ENCODE data around the gene AMOTL1.

AMOTL1 gene

DNA sequence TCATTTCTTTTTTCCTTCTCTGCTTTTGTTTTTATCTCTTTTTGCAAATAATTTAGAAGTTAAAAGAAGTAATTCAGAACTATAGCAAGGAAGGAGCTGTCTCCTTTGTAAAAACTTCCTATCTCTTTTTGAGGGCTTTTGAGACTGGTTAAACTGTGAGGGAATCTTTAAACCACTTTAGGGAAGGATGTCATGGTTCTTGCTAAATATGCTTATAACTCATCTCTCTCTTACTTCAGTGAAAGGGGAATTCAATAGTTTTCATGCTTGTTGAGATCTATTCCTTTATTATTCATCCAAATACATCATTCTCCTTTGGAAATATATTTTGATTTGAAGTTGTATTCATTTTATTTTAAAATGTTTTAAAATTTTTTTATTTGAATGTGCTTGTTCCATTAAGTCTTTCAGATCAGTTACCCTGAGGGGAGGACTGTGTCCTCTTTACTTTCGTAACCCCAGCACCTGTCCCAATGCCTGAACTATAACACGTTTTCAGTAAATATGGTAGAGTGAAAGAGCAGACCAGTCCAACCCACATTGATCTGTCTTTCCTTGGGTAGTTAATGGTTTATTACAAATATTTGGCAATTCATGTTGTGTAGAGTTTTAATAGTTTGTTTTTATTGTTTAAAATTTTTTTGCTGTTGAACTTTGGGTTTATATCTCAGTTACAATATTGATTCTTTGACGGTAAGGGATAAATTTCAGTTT lies 27.5 kb downstream of the AMOTL1 start:
- Histone ChIP-seq H3K9ac (ENCODE audit: low read length) (no peak overlapping the region), H3K9me3 (ENCODE audit: control insufficient read depth, low read depth, low read length) (no peaks in the 10 kb centered on the region), H3K4me3 (ENCODE audit: low read length) (no peak overlapping the region)

GRCh38 chr11:94796190-94796580 lies 28.0 kb downstream of the AMOTL1 start:
- Histone ChIP-seq H3K4me3 (ENCODE audit: low read length) (no peak overlapping the region), H3K9me3 (ENCODE audit: control insufficient read depth, low read depth, low read length) (no peaks in the 10 kb centered on the region), H3K27me3 (ENCODE audit: control insufficient read depth, insufficient read depth, low read length) (no peaks in the 10 kb centered on the region), H3K27ac (ENCODE audit: low read length) (no peak overlapping the region), H3K36me3 (ENCODE audit: control insufficient read depth, low read depth, low read length) (peaks cover 22% of the 10 kb centered on the region), H3K4me1 (ENCODE audit: control insufficient read depth, low read depth, low read length) (no peaks in the 10 kb centered on the region), H3K9ac (ENCODE audit: low read length) (no peak overlapping the region)

More for the DNA sequence above, 27.5 kb downstream of the AMOTL1 start:
- Histone ChIP-seq H3K27me3 (ENCODE audit: control insufficient read depth, insufficient read depth, low read length) (no peaks in the 10 kb centered on the region), H3K4me1 (ENCODE audit: control insufficient read depth, low read depth, low read length) (no peaks in the 10 kb centered on the region), H3K36me3 (ENCODE audit: control insufficient read depth, low read depth, low read length) (peaks cover 17% of the 10 kb centered on the region), H3K27ac (ENCODE audit: low read length) (no peak overlapping the region)

- Histone ChIP-seq H3K9me3 (ENCODE audit: control insufficient read depth, low read depth, low read length) (no peaks in the 10 kb centered on the region), H3K27me3 (ENCODE audit: control insufficient read depth, insufficient read depth, low read length) (no peaks in the 10 kb centered on the region), H3K27ac (ENCODE audit: low read length) (no peak overlapping the region), H3K36me3 (ENCODE audit: control insufficient read depth, low read depth, low read length) (peaks cover 22% of the 10 kb centered on the region), H3K9ac (ENCODE audit: low read length) (no peak overlapping the region), H3K4me1 (ENCODE audit: control insufficient read depth, low read depth, low read length) (no peaks in the 10 kb centered on the region), H3K4me3 (ENCODE audit: low read length) (no peak overlapping the region)
Measured at GRCh38 chr11:94796863-94797262, 28.7 kb downstream of the AMOTL1 start.

DNA sequence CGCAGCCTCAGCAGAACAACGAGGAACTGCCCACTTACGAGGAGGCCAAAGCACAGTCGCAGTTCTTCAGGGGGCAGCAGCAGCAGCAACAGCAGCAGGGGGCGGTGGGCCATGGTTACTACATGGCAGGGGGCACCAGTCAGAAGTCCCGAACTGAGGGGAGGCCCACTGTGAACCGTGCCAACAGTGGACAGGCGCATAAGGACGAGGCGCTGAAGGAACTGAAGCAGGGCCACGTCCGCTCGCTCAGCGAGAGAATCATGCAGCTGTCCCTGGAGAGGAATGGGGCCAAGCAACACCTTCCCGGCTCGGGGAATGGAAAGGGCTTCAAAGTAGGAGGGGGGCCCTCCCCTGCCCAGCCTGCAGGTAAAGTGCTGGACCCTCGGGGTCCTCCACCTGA lies 31.6 kb downstream of the AMOTL1 start:
- Histone ChIP-seq H3K4me1 (ENCODE audit: control insufficient read depth, low read depth, low read length) (no peaks in the 10 kb centered on the region), H3K9ac (ENCODE audit: low read length) (no peak overlapping the region), H3K27ac (ENCODE audit: low read length) (no peak overlapping the region), H3K36me3 (ENCODE audit: control insufficient read depth, low read depth, low read length) (peaks cover 22% of the 10 kb centered on the region), H3K27me3 (ENCODE audit: control insufficient read depth, insufficient read depth, low read length) (no peaks in the 10 kb centered on the region), H3K4me3 (ENCODE audit: low read length) (no peak overlapping the region), H3K9me3 (ENCODE audit: control insufficient read depth, low read depth, low read length) (no peaks in the 10 kb centered on the region)

DNA sequence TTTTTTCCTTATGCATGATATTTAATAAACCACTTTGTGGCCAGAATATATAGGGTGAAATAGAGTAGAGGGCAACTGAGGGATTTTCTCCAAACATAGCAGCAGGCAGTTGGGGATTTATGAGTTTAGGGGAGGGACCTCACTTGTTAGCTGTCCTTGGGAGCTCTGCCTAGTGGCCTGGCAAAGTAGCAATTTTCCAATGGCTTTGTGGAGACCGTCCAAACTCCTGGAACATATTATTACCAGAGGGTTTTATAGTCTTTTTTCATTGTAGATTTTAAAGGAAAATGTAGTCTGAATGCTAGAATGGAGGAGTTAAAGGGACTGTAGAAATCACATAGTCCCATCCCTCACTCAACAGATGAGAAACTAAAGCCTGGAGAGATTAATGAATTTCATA lies 32.3 kb downstream of the AMOTL1 start:
- H3K4me1 ChIP-seq (ENCODE audit: control insufficient read depth, low read depth, low read length): no peaks in the 10 kb centered on the region
- H3K9ac ChIP-seq (ENCODE audit: low read length): no peak overlapping the region
- peaks cover 22% of the 10 kb centered on the region for H3K36me3 ChIP-seq (ENCODE audit: control insufficient read depth, low read depth, low read length)
- H3K27ac ChIP-seq (ENCODE audit: low read length): no peak overlapping the region
- no peaks in the 10 kb centered on the region for H3K27me3 ChIP-seq (ENCODE audit: control insufficient read depth, insufficient read depth, low read length)
- no peak overlapping the region for H3K4me3 ChIP-seq (ENCODE audit: low read length)
- no peaks in the 10 kb centered on the region for H3K9me3 ChIP-seq (ENCODE audit: control insufficient read depth, low read depth, low read length)

- Histone ChIP-seq H3K36me3 (ENCODE audit: control insufficient read depth, low read depth, low read length) (peaks cover 26% of the 10 kb centered on the region), H3K27ac (ENCODE audit: low read length) (no peak overlapping the region), H3K4me1 (ENCODE audit: control insufficient read depth, low read depth, low read length) (no peaks in the 10 kb centered on the region), H3K27me3 (ENCODE audit: control insufficient read depth, insufficient read depth, low read length) (no peaks in the 10 kb centered on the region), H3K9me3 (ENCODE audit: control insufficient read depth, low read depth, low read length) (no peaks in the 10 kb centered on the region), H3K9ac (ENCODE audit: low read length) (no peak overlapping the region), H3K4me3 (ENCODE audit: low read length) (no peak overlapping the region)
Measured at GRCh38 chr11:94801866-94802460, 33.8 kb downstream of the AMOTL1 start.

DNA sequence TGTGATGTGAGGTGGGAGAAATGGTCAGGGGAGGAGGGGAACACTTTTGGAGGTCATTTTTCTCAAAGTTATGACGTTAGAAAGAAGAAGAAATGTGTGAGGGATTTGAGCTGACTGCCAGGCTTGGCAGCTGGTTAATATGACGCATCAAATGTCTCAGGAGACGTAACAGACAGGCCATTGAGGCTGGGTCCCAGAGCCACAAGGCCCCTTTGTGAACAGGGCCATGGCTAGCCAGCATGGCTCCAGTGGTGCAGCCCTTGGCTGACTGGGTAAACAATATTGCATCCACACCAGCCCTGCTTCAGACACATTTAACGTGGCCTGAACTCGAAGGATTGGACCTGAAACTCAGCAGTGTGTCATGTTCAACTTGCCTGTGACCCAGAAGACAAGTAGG lies 34.3 kb downstream of the AMOTL1 start:
- no peak overlapping the region for H3K27ac ChIP-seq (ENCODE audit: low read length)
- peaks cover 26% of the 10 kb centered on the region for H3K36me3 ChIP-seq (ENCODE audit: control insufficient read depth, low read depth, low read length)
- no peaks in the 10 kb centered on the region for H3K4me1 ChIP-seq (ENCODE audit: control insufficient read depth, low read depth, low read length)
- H3K9me3 ChIP-seq (ENCODE audit: control insufficient read depth, low read depth, low read length): no peaks in the 10 kb centered on the region
- H3K27me3 ChIP-seq (ENCODE audit: control insufficient read depth, insufficient read depth, low read length): no peaks in the 10 kb centered on the region
- no peak overlapping the region for H3K4me3 ChIP-seq (ENCODE audit: low read length)
- H3K9ac ChIP-seq (ENCODE audit: low read length): no peak overlapping the region

DNA sequence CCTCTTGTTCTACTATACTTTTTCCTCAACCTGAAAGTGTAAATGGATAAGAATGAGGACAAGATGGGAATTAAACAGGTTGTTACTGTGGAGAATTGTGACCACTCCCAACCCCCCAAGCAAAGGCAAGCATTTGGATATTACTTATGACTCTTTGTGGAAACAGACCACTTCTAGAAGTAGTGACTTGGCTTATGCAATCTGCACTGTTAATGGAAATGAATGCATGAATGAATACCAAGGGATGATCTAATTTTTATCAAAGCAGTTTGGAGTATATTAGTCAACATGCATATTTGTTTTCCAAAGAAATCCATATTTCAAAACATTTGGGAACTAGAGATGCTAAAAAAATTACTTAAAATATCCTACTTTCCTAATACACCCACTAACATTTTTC lies 35.3 kb downstream of the AMOTL1 start:
- H3K27ac ChIP-seq (ENCODE audit: low read length): no peak overlapping the region
- no peaks in the 10 kb centered on the region for H3K27me3 ChIP-seq (ENCODE audit: control insufficient read depth, insufficient read depth, low read length)
- H3K36me3 ChIP-seq (ENCODE audit: control insufficient read depth, low read depth, low read length): peaks cover 26% of the 10 kb centered on the region
- H3K4me1 ChIP-seq (ENCODE audit: control insufficient read depth, low read depth, low read length): no peaks in the 10 kb centered on the region
- H3K4me3 ChIP-seq (ENCODE audit: low read length): no peak overlapping the region
- H3K9ac ChIP-seq (ENCODE audit: low read length): no peak overlapping the region
- no peaks in the 10 kb centered on the region for H3K9me3 ChIP-seq (ENCODE audit: control insufficient read depth, low read depth, low read length)

- peaks cover 2% of the 10 kb centered on the region for H3K4me1 ChIP-seq (ENCODE audit: control insufficient read depth, low read depth, low read length)
- no peaks in the 10 kb centered on the region for H3K27me3 ChIP-seq (ENCODE audit: control insufficient read depth, insufficient read depth, low read length)
- H3K27ac ChIP-seq (ENCODE audit: low read length): no peak overlapping the region
- peaks cover 18% of the 10 kb centered on the region for H3K36me3 ChIP-seq (ENCODE audit: control insufficient read depth, low read depth, low read length)
- H3K9me3 ChIP-seq (ENCODE audit: control insufficient read depth, low read depth, low read length): no peaks in the 10 kb centered on the region
- no peak overlapping the region for H3K9ac ChIP-seq (ENCODE audit: low read length)
- no peak overlapping the region for H3K4me3 ChIP-seq (ENCODE audit: low read length)
Measured at GRCh38 chr11:94804874-94805273, 36.7 kb downstream of the AMOTL1 start.

DNA sequence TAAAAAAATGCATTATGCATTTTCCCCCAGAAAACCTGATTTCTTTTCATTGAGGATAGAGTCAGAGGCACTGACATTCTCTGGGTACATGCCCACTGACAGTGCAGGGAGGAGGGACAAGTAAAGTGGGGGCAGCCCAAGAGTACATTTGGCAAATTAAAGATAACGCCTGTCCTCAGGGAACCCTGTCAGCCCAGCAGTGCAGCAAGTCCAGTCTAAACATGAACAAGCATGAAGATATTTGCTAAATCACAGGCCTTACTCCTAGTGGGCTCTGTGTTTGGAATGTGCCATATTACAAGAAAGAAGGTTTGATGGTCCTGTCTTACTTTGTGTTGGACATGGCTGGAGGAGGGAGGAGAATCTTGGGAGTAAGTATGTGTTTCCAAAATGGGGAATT lies 37.9 kb downstream of the AMOTL1 start:
- Histone ChIP-seq H3K27ac (ENCODE audit: low read length) (no peak overlapping the region), H3K4me3 (ENCODE audit: low read length) (no peak overlapping the region), H3K4me1 (ENCODE audit: control insufficient read depth, low read depth, low read length) (peaks cover 11% of the 10 kb centered on the region)

GRCh38 chr11:94806419-94806818 lies 38.3 kb downstream of the AMOTL1 start:
- H3K27ac ChIP-seq (ENCODE audit: low read length): no peak overlapping the region
- H3K9ac ChIP-seq (ENCODE audit: low read length): no peak overlapping the region
- peaks cover 4% of the 10 kb centered on the region for H3K36me3 ChIP-seq (ENCODE audit: control insufficient read depth, low read depth, low read length)
- H3K4me3 ChIP-seq (ENCODE audit: low read length): no peak overlapping the region
- peaks cover 11% of the 10 kb centered on the region for H3K4me1 ChIP-seq (ENCODE audit: control insufficient read depth, low read depth, low read length)
- no peaks in the 10 kb centered on the region for H3K9me3 ChIP-seq (ENCODE audit: control insufficient read depth, low read depth, low read length)
- no peaks in the 10 kb centered on the region for H3K27me3 ChIP-seq (ENCODE audit: control insufficient read depth, insufficient read depth, low read length)

More for the DNA sequence above, 37.9 kb downstream of the AMOTL1 start:
- no peak overlapping the region for H3K9ac ChIP-seq (ENCODE audit: low read length)
- H3K9me3 ChIP-seq (ENCODE audit: control insufficient read depth, low read depth, low read length): no peaks in the 10 kb centered on the region
- peaks cover 6% of the 10 kb centered on the region for H3K36me3 ChIP-seq (ENCODE audit: control insufficient read depth, low read depth, low read length)
- H3K27me3 ChIP-seq (ENCODE audit: control insufficient read depth, insufficient read depth, low read length): no peaks in the 10 kb centered on the region

- H3K27ac ChIP-seq (ENCODE audit: low read length): no peak overlapping the region
- H3K4me1 ChIP-seq (ENCODE audit: control insufficient read depth, low read depth, low read length): peaks cover 11% of the 10 kb centered on the region
- H3K27me3 ChIP-seq (ENCODE audit: control insufficient read depth, insufficient read depth, low read length): no peaks in the 10 kb centered on the region
- no peak overlapping the region for H3K9ac ChIP-seq (ENCODE audit: low read length)
- peaks cover 18% of the 10 kb centered on the region for H3K36me3 ChIP-seq (ENCODE audit: control insufficient read depth, low read depth, low read length)
- H3K9me3 ChIP-seq (ENCODE audit: control insufficient read depth, low read depth, low read length): peaks cover 8% of the 10 kb centered on the region
- H3K4me3 ChIP-seq (ENCODE audit: low read length): no peak overlapping the region
Measured at GRCh38 chr11:94809251-94809650, 41.1 kb downstream of the AMOTL1 start.
